Endothelial cell of umbilical vein (primary cell): ENCODE results near the gene DAW1. TPM values are rescaled to one million over a fixed set of nuclear protein-coding genes. Genes with fewer than 3 reads are reported as not detected.

Source experiments
- BruUV-seq: library from RNA; stranded (reverse); fragments of 400-500 nt; replicated peaks from 2 replicates; lab custom pipeline; 2021; lab: Mats Ljungman, UMichigan
- CTCF ChIA-PET: fragments of 300-600, 350-600 bp; sonication (Branson Sonifier 250); formaldehyde crosslinking; loops from one replicate; lab custom pipeline; 2021; ENCODE audit warnings: antibody characterized with exemption, inconsistent platforms; lab: Charles Lee
- POLR2A ChIA-PET: fragments of 300-600, 350-600 bp; sonication (Branson Sonifier 250); formaldehyde crosslinking; loops from one replicate; lab custom pipeline; 2021; ENCODE audit warnings: antibody characterized with exemption, inconsistent platforms; lab: Charles Lee
- DNase-seq: peaks from one replicate; pipeline ENCODE4 v3.0.0-alpha.2; 2011; ENCODE audit warnings: low read depth, low spot score
- FAIRE-seq: peaks from 2 replicates; lab custom pipeline; 2011; peaks lifted over from hg19 to GRCh38; lab: Jason Lieb, UNC
- H2AFZ ChIP-seq: 2 replicates; pipeline ENCODE4 v1.6.0; 2012; ENCODE audit warnings: low read depth, low read length, control low read depth, inconsistent platforms
- H3K27ac ChIP-seq: 2 replicates; pipeline ENCODE4 v1.5.1; 2011; ENCODE audit warnings: low read depth, mild to moderate bottlenecking, control low read depth, low read length, moderate library complexity; ENCODE audit not compliant: insufficient read depth
- H3K27me3 ChIP-seq, 2 experiments: 2 replicates each; pipeline versions ENCODE4 v1.6.0 to v1.6.1; 2011; ENCODE audit warnings: low read length in 2 of 2, mixed read lengths in 1 of 2; ENCODE audit not compliant: control insufficient read depth in 2 of 2, insufficient read depth in 2 of 2
- H3K36me3 ChIP-seq, 2 experiments: 2 replicates in 1 of 2; 3 replicates in 1 of 2; pipeline ENCODE4 v1.5.1; 2011; ENCODE audit warnings: low read length in 2 of 2, mild to moderate bottlenecking in 1 of 2, moderate library complexity in 1 of 2; ENCODE audit not compliant: control insufficient read depth in 2 of 2, insufficient read depth in 2 of 2; ENCODE audit errors: extremely low read depth in 1 of 2
- H3K4me1 ChIP-seq: 3 replicates; pipeline ENCODE4 v1.5.1; 2011; ENCODE audit warnings: mild to moderate bottlenecking, low read length; ENCODE audit not compliant: control insufficient read depth, insufficient read depth; ENCODE audit errors: extremely low read depth
- H3K4me2 ChIP-seq: 2 replicates; pipeline ENCODE4 v1.6.1; 2011; ENCODE audit warnings: low read length, control low read depth, mixed read lengths; ENCODE audit not compliant: insufficient read depth
- H3K4me3 ChIP-seq, 3 experiments: fragments of 200-600 bp in 1 of 3; sonication (generic), shearing (Covaris generic) in 1 of 3; replicated peaks in 1 of 3; 2 replicates each; pipeline ENCODE4 v1.5.1; 2011 to 2016; ENCODE audit warnings: control low read depth in 3 of 3, low read length in 3 of 3, mild to moderate bottlenecking in 2 of 3, inconsistent platforms in 1 of 3, low read depth in 1 of 3, moderate library complexity in 1 of 3; ENCODE audit not compliant: insufficient read depth in 1 of 3
- H3K79me2 ChIP-seq: 2 replicates; pipeline ENCODE4 v1.6.0; 2012; ENCODE audit warnings: low read length, inconsistent platforms; ENCODE audit not compliant: control insufficient read depth, insufficient read depth
- H3K9ac ChIP-seq: replicated peaks from 2 replicates; pipeline ENCODE3; 2011; ENCODE audit warnings: low read length, control low read depth; ENCODE audit not compliant: insufficient read depth; ENCODE audit errors: extremely low read depth
- H3K9me1 ChIP-seq: replicated peaks from 3 replicates; pipeline ENCODE4 v1.6.0; 2011; ENCODE audit warnings: mild to moderate bottlenecking, low read length; ENCODE audit not compliant: control insufficient read depth, insufficient read depth; ENCODE audit errors: extremely low read depth
- H3K9me3 ChIP-seq: replicated peaks from 2 replicates; pipeline ENCODE4 v1.5.1; 2012; ENCODE audit warnings: low read length, inconsistent platforms; ENCODE audit not compliant: control insufficient read depth, insufficient read depth
- H4K20me1 ChIP-seq: replicated peaks from 2 replicates; pipeline ENCODE3; 2011; ENCODE audit warnings: mild to moderate bottlenecking, low read length; ENCODE audit not compliant: control insufficient read depth, insufficient read depth; ENCODE audit errors: extremely low read depth
- EZH2 ChIP-seq: IDR thresholded peaks from 2 replicates; pipeline ENCODE4 v1.6.1; 2012; ENCODE audit warnings: borderline replicate concordance, low read depth, mild to moderate bottlenecking, moderate library complexity, low read length, inconsistent platforms; ENCODE audit not compliant: severe bottlenecking
- FOS ChIP-seq: IDR thresholded peaks from 2 replicates; pipeline ENCODE4 v1.6.1; 2011; ENCODE audit warnings: mild to moderate bottlenecking, low read length, moderate library complexity, borderline replicate concordance; ENCODE audit not compliant: insufficient read depth
- GATA2 ChIP-seq: IDR thresholded peaks from 2 replicates; pipeline ENCODE4 v1.7.0; 2011; ENCODE audit warnings: low read depth, mild to moderate bottlenecking, moderate library complexity, mixed read lengths, low read length; ENCODE audit not compliant: insufficient read length, insufficient read depth
- JUN ChIP-seq: IDR thresholded peaks from 2 replicates; pipeline ENCODE4 v1.6.1; 2011; ENCODE audit warnings: borderline replicate concordance, low read depth; ENCODE audit not compliant: insufficient read length, insufficient read depth
- MYC ChIP-seq: IDR thresholded peaks from one replicate; pipeline ENCODE4 v1.6.1; 2011; ENCODE audit warnings: mild to moderate bottlenecking, low read depth, low read length
- POLR2A ChIP-seq: IDR thresholded peaks from 2 replicates; pipeline ENCODE4 v1.6.1; 2012; ENCODE audit warnings: low read depth, mild to moderate bottlenecking, control low read depth, low read length
- POLR2AphosphoS5 ChIP-seq: IDR thresholded peaks from 2 replicates; pipeline ENCODE4 v1.6.1; 2012; ENCODE audit warnings: low read depth, mild to moderate bottlenecking, control low read depth, low read length, moderate library complexity; ENCODE audit not compliant: insufficient read depth
- dilution Hi-C: fragments of 300-500 bp; cut with MboI; formaldehyde crosslinking; loops from one replicate; pipeline ENCODE4 v1.15.0; 2019; ENCODE audit warnings: low sequenced_read_pairs; ENCODE audit not compliant: extremely low pct_ligation_motif_present
- intact Hi-C: fragments of 100-400 bp; cut with micrococcal nuclease; formaldehyde crosslinking; loops from one replicate; pipeline ENCODE4 v1.10.0; 2022
- polyA plus RNA-seq, 4 experiments: library from polyadenylated mRNA; depleted of rRNA in 3 of 4; stranded (reverse) in 3 of 4; unstranded in 1 of 4; fragments of >200 nt; gene quantifications; 2 replicates each; pipeline versions ENCODE4 v1.2.1 to v1.2.3, GENCODE V29; 2011 to 2012; ENCODE audit warnings: missing spikeins in 1 of 4
- total RNA-seq: library from RNA; stranded (reverse); gene quantifications from 2 replicates; pipeline ENCODE4 v1.2.3, GENCODE V29; 2021
- TF ChIP-seq, protein P1 (sequence below): IDR thresholded peaks from 2 replicates; pipeline ENCODE4 v1.6.1; 2011; ENCODE audit not compliant: insufficient read depth, insufficient read length
- TF ChIP-seq, protein P2 (sequence below), 2 donors: IDR thresholded peaks; 1 replicate in 1 of 2; 2 replicates in 1 of 2; pipeline ENCODE4 v1.5.1; 2011; ENCODE audit warnings: low read length in 2 of 2, mild to moderate bottlenecking in 2 of 2, moderate library complexity in 2 of 2, control low read depth in 1 of 2, inconsistent platforms in 1 of 2, low read depth in 1 of 2; ENCODE audit not compliant: insufficient read depth in 1 of 2; ENCODE audit errors: extremely low read depth in 1 of 2

Gene DAW1
- total and polyA plus RNA-seq, 2 donors (not counting 3 experiments of a cell fraction or from before 2014, with no cell fraction given) = 1.2 to 2.0 TPM

DNA sequence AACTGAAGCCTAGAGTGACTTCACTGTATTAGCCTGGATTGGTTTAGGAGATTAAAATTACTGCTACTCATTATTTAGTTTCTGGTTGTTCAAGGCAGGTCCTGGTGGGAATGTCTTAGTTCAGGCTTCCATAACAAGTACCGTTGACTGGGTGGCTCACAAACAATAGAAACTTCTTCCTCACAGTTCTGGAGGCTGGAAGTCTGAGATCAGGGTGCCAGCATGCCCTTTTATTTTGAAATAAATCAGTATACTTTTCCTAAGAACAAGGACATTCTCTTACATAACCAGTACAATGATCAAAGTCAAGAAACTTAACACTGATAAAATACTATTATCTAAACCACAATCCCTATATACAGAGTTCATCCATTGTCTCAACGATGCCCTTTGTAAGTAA is 4.0 kb upstream of the DAW1 start:
- Histone ChIP-seq H3K9me1 (no peaks in the 10 kb centered on the region), H3K4me3 (no peak overlapping the region), H4K20me1 (no peaks in the 10 kb centered on the region), H3K9ac (no peak overlapping the region), H3K9me3 (no peaks in the 10 kb centered on the region), H2AFZ (no peak overlapping the region), H3K27me3 (no peaks in the 10 kb centered on the region), H3K4me2 (no peak overlapping the region), H3K36me3 (no peaks in the 10 kb centered on the region), H3K4me1 (peaks cover 48% of the 10 kb centered on the region), H3K79me2 (no peaks in the 10 kb centered on the region), H3K27ac (no peak overlapping the region)
- intact Hi-C loops (no loop called here), dilution Hi-C loops (no loop called here)
- TF ChIP-seq POLR2AphosphoS5 (no peak), FOS (no peak)
- BruUV-seq = no TSS peak
- DNase-seq = no peak
- POLR2A ChIA-PET = no interaction called here
- FAIRE-seq = no peak
- CTCF ChIA-PET = interaction anchor here (1.0 kb wide), 1 partner anchor 23 kb away, joined by 4 read pairs; no protein-coding TSS in a partner anchor

DNA sequence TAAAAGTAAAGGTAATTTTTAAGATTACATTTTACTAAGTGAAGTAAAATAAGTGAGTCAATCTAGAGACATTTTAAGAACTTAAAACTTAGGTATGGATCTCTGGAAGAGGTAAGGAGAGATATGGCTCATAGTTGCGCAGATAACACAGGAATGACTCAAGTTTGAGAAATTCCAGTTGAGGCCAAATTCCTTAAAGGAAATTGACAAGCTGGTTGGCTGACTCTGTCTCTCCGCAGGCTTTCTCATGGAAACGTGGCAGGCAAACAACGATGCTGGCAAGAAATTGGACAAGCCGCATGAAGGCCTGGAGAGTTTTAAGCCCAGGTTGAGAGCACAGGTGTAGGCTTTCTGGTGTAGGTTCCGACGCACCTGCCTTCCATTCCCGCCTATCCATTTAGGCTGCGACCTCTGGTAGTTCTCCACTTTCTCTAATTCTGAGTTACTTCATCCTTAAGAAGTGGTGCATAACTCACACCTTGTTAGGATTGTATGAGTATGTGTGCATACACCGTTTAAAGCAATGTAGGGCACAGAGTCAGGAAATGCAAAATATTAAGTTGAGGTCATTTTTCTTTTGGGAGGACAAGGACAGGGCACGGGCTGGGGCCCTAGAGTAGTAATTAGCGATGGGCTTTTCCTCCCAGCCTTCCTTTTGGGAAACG is 589 bp upstream of the DAW1 start:
- Histone ChIP-seq H3K27ac (peak overlapping the region; percentile 99), H3K27me3 (no peaks in the 10 kb centered on the region), H2AFZ (peak overlapping the region; percentile 98), H3K9me3 (no peaks in the 10 kb centered on the region), H3K9me1 (no peaks in the 10 kb centered on the region), H3K79me2 (no peaks in the 10 kb centered on the region), H3K4me1 (peaks cover 33% of the 10 kb centered on the region), H3K36me3 (no peaks in the 10 kb centered on the region), H4K20me1 (no peaks in the 10 kb centered on the region), H3K9ac (peak overlapping the region; percentile 87), H3K4me2 (peak overlapping the region; percentile 88), H3K4me3 (peak overlapping the region in 2 of 3 experiments; percentile 52 to 54)
- dilution Hi-C loops (no loop called here), intact Hi-C loops (loop anchor here (1.0 kb wide), 3 partner anchors 9 to 53 kb away; no protein-coding TSS in a partner anchor)
- FAIRE-seq = peak; percentile 83
- TF ChIP-seq POLR2A = peak; percentile 54
- peak; percentile 67 for TF ChIP-seq POLR2AphosphoS5
- no peak for TF ChIP-seq MYC
- peak; percentile 74 for TF ChIP-seq GATA2
- peak; percentile 79 for TF ChIP-seq FOS
- TF ChIP-seq, protein P1, sequence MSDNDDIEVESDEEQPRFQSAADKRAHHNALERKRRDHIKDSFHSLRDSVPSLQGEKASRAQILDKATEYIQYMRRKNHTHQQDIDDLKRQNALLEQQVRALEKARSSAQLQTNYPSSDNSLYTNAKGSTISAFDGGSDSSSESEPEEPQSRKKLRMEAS = no peak
- TF ChIP-seq EZH2 = no peak
- TF ChIP-seq, protein P2, sequence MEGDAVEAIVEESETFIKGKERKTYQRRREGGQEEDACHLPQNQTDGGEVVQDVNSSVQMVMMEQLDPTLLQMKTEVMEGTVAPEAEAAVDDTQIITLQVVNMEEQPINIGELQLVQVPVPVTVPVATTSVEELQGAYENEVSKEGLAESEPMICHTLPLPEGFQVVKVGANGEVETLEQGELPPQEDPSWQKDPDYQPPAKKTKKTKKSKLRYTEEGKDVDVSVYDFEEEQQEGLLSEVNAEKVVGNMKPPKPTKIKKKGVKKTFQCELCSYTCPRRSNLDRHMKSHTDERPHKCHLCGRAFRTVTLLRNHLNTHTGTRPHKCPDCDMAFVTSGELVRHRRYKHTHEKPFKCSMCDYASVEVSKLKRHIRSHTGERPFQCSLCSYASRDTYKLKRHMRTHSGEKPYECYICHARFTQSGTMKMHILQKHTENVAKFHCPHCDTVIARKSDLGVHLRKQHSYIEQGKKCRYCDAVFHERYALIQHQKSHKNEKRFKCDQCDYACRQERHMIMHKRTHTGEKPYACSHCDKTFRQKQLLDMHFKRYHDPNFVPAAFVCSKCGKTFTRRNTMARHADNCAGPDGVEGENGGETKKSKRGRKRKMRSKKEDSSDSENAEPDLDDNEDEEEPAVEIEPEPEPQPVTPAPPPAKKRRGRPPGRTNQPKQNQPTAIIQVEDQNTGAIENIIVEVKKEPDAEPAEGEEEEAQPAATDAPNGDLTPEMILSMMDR (IDR thresholded peaks at IDR 0.05; ENCODE audit: extremely low read depth in 1 of 2, insufficient read depth in 1 of 2, low read depth in 1 of 2, low read length in 2 of 2) = no peak
- TF ChIP-seq JUN = peak; percentile 52
- ChIA-PET POLR2A (no interaction called here), CTCF (interaction anchor here (1.2 to 5.2 kb wide), 5 partner anchors 9 to 213 kb away, joined by 4 to 67 read pairs (median 6); no protein-coding TSS in a partner anchor)
- peak; percentile 79 for DNase-seq
- BruUV-seq = TSS peak; percentile 68
